Choroid plexus epithelial cell (primary cell): ENCODE measurements around the gene RRAD.

ENCODE experiments used
- DNase-seq: peaks from one replicate; pipeline ENCODE4 v3.0.0-alpha.2; 2010; ENCODE audit warnings: low read depth
- H3K4me3 ChIP-seq: 2 replicates; pipeline ENCODE4 v1.5.1; 2011; ENCODE audit warnings: low read depth, mild to moderate bottlenecking, control low read depth, low read length, moderate library complexity
- TF ChIP-seq, protein P1 (sequence below): conservative IDR thresholded peaks from 2 replicates; pipeline ENCODE4 v1.5.1; 2011; ENCODE audit warnings: low read depth, mild to moderate bottlenecking, control low read depth, inconsistent platforms, low read length, moderate library complexity

The RRAD gene

DNA sequence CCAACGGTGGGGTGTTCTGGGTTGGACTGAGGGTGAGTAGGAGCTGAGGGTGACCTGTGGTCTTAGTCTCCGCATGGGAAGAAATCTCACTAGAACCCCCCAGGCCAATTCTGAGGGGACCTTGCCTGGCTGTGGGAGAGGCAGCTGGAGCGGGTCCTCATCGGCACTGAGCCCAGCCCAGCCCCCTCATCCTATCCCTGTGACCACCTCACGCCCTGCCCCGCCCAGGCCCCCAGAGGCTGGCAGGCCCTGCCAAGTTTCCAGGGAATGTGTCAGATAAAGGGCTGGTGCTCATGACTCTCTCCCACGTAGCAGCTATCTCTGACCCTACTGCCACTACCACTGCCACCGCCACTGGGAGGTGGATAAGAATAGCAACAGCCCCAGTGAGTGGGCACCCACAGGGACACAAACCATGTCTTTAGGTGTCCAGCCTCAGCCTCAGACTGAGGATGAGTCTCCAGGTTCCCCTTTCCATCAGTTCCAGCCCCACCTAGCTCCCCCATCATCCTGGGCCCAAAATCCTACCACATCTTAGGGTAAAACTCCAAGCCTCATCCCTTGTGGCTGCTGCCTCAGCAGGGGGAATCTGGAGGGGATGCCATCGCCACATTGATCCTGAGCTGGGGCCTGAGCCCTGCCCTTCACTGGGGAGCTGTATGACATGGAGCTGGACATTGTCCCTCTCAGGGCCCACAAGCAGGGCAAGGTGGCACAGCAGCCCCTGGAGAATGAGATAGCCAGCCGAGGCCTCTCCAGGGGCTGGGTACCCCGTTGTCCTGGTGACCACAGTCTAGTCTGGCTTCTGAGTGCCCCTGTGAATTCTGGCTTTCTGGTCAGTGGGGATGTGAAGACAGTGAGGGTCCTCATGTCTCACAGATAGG lies 21.5 kb downstream of the RRAD start:
- no peak overlapping the region for H3K4me3 ChIP-seq
- TF ChIP-seq, protein P1, sequence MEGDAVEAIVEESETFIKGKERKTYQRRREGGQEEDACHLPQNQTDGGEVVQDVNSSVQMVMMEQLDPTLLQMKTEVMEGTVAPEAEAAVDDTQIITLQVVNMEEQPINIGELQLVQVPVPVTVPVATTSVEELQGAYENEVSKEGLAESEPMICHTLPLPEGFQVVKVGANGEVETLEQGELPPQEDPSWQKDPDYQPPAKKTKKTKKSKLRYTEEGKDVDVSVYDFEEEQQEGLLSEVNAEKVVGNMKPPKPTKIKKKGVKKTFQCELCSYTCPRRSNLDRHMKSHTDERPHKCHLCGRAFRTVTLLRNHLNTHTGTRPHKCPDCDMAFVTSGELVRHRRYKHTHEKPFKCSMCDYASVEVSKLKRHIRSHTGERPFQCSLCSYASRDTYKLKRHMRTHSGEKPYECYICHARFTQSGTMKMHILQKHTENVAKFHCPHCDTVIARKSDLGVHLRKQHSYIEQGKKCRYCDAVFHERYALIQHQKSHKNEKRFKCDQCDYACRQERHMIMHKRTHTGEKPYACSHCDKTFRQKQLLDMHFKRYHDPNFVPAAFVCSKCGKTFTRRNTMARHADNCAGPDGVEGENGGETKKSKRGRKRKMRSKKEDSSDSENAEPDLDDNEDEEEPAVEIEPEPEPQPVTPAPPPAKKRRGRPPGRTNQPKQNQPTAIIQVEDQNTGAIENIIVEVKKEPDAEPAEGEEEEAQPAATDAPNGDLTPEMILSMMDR: no peak
- no peak for DNase-seq

DNA sequence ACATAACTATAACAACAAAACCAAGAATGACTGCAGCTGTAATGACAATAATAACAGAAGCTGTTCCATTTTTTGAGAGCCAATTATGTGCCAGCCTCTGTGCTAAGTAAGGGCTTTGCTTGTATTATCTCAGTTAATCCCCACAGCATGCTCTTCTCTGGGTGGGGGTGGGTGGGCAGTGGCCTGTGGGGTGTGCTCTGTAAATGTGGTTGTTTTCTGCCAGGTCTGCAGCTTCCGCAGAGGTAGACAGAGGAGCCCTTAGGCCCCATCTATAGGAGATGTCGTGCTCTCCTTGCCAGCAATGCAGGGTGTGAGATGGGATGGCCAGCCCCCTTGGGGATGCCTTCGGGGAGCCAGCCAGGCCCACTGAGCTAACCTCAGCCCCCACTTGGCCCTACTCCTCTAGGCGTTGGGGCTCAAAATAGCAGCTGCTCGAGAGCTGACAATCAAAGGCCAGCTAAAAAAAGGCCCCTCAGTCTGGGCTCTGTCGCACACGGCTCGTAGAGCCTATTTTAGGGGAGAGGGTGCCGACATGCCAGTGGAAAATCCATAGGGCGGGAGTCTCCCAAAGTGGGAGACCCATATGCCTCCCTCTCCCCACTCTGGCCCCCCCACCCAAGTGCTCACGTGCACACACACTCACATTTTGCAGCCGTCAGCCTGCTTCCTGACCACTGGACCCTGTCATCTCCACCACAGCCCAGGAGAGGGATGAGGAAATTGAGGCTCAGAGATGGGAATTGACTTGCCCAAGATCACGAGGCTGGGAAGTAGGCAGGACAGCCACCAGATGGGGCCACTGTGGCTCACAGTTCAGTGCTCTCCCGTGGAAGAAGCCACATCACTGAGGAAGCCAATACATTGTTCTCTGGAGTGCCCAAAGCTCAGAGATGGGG lies 22.4 kb downstream of the RRAD start:
- no peak overlapping the region for H3K4me3 ChIP-seq
- no peak for DNase-seq
- TF ChIP-seq, protein P1: no peak

DNA sequence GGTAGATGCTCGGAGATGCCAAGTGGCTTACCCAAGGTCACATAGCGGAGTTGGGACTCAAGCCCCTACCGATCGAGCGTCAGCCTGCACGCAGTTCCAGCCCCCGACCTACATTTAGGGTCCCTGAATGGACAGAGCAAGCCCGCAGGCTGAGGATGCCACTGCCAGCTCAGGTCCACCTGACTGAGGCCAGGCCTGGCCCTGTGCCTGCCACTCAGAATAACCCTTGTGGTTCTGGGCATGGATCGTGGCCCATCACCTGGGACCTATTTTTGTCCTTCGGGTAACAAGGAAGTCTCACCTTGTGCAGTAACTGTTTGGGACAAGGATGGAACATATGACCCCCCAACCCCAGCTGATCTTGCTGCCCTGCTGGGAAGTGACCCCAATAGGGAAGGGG lies 23.7 kb downstream of the RRAD start:
- no peak for DNase-seq
- no peak overlapping the region for H3K4me3 ChIP-seq
- TF ChIP-seq, protein P1: no peak

DNA sequence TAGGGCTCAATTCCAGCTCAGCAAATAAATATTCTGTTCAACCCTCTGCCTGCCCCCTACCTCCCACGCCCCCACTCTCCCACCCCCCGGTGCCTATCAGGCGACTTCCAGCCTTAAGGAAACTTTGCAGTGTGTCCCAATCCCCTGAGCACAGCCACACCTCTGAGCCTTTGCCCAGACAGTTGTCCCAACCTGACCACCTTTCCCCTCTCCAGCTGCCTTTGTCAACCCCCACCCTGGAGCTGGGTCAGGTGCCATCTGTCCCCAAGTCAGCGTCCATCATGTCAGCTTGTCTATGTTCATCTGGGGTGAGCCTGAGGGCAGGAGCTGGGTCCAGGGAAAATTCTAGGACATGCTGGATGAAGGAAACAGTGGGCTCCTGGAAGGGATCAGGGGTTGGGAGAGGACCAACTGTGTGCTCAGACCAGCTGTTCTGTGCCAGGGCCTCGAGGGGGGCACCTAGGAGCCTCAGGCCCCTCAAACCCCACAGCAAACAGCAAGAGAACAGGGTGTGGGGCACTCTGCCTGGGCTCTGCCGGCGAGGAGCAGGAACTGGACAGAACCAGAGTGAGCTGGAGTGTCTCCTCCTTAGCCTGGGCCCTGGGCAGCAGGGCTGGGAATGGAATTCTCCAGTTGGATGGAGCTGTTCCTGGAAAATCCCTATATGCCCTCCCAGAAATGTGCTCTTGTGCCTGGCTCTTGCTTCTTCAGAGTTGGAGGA lies 24.5 kb downstream of the RRAD start:
- no peak for DNase-seq
- no peak overlapping the region for H3K4me3 ChIP-seq
- TF ChIP-seq, protein P1: no peak

DNA sequence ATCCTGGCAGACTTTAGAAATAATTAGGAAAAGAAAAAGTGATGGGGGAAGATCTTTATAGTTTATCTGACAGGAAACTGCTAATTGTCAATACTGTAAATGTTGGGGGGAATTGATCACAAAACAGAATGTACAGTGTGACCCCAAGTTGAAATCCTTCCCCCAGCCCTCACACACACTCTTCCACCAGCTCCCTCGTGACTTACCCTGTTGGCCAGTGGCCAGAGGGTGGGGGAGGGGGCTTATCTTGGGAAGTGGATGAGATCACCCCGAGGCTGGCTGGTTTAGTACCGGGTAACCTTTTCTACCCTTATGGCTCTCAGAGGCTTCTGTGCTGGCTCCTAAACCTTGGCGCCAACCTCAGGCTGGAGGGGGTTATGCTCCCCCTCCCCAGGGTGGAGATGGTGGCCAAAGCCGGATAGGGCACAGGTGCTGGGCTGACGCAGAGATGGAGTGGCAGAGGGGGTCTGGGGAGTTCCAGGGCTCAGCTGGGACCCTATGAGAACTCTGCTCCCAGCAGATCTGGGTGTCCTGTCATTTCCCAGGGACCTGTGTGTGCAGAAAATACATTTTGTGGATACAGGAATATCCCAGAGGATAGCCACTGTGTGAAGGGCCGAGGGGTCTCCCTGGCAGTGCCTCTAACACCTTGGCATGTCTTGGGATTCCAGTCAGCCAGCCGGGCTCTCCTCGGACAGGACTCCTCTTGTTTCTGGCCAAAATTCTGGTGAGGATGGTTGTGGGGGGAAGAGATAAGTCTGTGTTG lies 25.2 kb downstream of the RRAD start:
- TF ChIP-seq, protein P1: no peak
- peak; percentile 71 for DNase-seq
- H3K4me3 ChIP-seq: no peak overlapping the region

DNA sequence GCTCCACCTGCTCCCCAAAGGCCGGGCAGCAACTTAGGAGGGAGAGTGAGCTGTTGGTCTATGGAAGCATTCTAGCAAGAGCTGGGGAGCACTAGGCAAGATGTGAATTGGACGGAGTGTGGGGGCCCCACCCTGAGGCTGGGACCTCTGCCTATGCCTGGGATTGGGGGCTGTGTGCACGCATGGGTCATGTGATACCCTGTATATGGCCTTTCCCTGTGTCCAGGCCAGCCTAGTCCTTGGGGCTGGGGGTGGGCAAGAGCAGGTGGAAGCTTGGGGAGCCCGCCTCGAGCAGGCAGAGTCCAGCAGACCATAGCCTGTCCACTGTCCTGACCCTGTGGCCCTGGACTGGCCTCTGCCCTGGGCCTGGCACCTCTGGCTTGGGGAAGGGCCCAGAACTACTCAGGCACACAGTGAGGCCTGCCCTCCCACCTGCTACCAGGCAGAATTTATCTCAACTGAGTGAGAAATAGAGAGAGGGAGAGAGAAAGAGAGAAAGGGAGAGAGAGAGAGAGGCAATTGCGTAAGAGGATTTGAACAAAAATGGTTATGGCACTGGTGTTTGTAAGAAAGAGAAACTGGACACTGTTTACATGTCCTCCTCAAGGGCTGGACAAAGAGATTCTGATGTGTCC lies 25.9 kb downstream of the RRAD start:
- TF ChIP-seq, protein P1: no peak
- peak; percentile 65 for DNase-seq
- no peak overlapping the region for H3K4me3 ChIP-seq
